ENCODE results near the gene STRN. TPM values are rescaled to one million over a fixed set of nuclear protein-coding genes. Genes with fewer than 3 reads are reported as not detected.
"Not testable (repeated sequence)": the region's sequence is repeated elsewhere in the genome, so short reads cannot be mapped to it uniquely, and the experiment has no call there.

Gene STRN
- total RNA-seq, 1 experiment from 2014 or later: 15.2 TPM

DNA sequence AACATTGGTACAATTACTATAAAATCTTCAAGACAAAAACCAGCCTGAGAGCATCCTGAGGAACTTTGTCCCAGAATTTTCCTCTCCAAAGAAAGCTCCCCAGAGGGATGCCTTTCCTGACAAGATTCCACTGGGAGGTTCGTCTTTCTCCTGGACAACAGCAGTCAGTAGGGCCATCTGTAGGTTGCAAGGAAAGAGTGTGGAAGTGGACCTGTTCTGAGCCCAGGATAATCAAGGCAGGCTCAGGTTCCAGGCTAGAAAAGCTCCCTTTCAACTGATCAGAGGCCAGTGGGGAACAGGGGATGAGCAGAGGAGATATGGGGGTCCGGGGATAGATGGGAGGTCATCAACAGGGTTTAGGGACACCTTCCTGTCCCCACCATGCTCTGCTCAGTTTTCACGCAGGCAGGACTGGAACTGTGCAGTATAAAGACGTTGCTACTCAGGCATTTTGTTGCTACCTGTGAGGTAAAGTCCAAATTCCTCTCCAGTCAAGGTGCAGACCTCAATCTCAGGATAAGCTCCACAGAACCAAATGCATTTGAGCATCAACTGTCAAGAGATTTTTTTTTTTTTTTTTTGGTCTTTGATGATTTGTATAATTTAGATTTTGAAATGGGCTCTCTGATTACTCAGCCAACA lies 126.2 kb downstream of the STRN start:
- no peak for DNase-seq (ENCODE audit: low read depth)

DNA sequence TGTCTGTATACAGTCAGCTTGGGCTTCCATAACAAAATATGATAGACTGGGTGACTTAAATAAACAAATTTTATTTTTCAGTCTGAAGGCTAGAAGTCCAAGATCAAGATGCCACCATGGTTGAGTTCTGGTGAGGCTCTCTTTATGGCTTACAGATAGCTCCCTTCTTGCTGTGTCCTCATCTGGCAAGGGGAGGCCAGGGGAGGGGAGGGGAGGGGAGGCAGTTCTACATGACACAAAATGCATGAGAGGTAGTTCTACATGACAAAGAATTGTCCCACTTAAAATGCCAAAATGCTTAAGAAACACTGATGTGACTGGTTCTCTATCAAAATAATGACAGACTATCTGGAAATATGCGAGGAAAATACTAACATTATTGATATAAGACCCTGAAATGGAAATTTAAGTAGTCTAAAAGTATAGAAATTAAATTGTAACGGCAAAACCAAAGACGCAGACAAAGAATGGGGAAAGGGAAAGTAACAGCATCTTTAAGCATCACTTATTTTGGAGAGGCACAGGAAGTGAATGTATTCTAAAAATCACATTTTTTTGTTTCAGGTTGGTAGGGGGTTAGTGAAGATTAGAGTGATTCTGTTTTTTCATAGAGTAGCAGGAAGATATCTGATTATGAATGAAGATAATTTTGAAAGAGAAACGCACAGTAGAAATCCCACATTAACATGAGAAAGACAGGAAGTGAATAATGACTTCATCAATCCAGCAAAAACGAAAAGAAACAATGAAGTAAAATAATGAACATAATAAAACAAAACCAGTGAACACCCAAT lies 131.4 kb downstream of the STRN start:
- DNase-seq (ENCODE audit: low read depth): no peak

DNA sequence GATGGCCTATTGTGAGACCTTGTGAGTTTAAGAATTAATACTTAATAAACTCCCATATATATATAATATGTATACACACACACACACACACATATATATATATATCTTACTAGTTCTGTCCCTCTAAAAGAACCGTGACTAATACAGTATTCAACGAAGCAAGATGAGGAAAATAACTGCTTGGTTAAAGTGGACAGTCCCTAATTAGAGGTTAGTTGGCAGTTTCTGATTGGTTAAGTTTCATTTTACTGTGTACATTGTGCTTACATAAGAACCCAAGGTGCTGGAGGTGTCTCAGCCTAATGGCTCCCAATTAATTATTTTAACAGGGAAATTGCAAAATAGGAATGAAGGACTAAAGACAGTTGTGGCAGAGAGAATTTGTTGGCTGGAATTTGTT lies 132.1 kb downstream of the STRN start:
- DNase-seq (ENCODE audit: low read depth): no peak

DNA sequence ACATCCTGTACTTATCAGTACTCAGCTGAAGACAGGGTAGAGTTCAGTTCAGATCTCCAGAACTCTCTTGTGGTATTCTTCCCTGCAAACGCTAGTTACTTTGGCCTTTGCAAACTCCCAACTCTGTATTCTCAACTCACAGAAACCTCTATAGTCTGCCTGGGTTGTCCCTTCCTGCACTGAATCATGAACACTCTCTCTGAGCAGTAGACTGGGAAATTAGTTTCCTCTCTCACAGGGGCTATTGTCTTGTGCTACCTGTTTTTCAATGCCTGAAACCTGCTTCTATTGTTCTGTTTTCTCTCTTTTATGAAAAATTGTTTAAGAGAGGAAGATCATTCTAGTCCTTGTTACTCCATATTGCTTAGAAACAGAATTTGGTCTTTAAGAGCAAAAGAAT lies 135.2 kb downstream of the STRN start:
- DNase-seq (ENCODE audit: low read depth): no peak

DNA sequence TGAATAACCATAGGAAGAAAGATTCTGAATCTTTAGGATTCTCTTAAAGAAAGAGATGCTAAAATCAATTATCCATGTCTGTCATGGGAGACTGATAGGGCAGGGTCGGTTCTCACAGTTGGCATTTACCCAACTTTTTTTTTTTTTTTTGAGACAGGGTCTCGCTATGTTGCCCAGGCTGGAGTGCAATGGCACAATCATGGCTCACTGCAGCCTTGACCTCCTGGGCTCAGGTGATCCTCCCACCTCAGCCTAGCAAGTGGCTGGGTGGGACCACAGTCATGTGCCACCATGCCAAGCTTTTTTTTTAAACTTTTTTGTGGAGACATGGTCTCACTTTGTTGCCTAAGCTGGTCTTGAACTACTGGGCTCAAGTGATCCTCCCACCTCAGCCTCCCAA lies 141.7 kb downstream of the STRN start:
- DNase-seq (ENCODE audit: low read depth): not testable (repeated sequence)

DNA sequence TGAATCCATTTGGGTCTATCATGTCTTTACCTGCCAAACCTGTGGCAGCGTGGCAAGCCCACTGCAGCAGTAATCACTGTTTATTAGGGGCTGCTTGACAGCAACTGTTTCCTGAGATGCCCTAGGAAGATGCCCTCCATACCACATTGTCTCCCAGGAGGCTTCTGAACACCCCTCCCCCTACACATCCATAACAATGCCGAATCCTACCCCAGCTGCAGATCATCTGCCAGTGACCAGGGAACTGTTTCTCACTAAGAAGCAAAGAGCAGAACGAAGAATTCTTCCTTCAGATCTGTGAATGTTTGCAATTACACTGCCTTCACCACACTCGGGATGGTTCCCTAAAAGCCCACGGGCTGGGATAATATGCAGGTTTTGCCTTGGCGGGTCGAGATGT lies 142.1 kb downstream of the STRN start:
- no peak for DNase-seq (ENCODE audit: low read depth)

DNA sequence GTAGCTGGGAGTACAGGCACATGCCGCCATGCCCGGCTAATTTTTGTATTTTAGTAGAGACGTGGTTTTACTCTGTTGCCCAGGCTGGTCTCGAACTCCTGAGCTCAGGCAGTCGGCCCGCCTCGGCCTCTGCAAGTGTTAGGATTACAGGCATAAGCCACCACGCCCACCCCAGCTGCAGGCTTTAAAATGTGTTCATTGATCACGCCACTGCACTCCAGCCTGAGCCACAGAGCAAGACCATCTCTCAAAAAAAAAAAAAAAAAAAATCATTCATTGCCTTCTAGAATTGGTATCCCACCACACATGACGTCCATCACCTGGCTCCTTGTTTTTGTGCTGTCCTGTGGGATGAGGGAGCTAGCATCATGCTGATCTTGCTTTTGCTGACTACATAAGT lies 142.5 kb downstream of the STRN start:
- no peak for DNase-seq (ENCODE audit: low read depth)

DNA sequence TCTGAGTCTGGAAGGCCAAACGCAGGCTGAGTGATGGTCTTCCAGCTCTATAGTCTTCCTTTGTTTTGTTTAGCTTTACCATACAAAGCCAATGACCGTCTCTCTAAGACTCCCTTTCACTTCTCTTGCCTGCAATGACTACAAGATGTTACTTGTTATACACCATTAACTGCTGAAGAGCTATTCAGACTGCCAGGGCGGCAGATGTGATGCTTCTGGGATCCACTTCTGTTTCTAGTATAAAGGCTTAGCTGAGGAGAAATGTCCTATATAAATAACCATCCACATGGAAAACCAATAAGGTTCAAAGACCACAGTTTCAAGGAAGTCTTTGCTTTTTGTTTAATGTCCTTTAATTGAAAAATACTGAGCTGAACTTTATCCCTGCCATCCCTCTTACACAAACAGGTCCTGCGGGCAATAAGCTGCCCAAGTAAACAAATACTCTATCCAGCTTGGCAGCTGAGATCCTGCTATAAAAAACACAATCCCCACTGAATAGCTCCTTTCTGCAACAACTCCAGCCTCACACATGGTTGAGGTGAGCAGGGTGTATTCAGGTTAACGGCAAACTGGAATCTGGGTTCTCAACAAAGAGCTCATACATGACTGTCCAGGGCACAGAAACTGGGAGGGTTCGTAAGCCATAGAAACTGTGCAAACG lies 145.3 kb downstream of the STRN start:
- DNase-seq (ENCODE audit: low read depth): no peak

DNA sequence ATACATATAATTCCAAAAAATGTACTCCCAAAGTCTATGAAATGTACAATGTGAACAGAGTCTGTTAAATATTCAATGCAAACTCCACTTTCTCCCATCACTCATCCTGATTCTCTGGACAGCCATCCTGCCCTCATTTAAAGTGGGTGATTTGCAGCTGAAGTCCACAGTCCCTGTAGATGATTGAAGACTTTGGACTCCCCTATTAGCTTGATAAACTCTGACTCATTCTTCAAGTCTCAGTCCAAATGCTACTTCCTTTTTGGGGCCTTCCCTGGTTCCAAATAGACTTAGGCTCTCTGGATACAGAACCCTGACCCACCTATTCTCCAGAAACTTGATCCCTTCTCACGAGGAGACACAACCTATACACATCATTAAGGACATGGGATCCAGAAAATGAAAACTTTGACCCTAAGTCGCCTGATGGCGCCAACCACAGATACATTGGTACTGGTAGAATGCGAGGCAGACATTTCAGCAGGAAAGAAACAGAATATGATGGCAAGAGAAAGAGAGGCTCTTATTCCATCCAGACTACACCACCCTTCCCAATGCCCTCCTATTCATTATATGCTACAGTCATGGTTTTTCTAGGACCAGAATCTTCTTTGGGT lies 147.1 kb downstream of the STRN start:
- no peak for DNase-seq (ENCODE audit: low read depth)

DNA sequence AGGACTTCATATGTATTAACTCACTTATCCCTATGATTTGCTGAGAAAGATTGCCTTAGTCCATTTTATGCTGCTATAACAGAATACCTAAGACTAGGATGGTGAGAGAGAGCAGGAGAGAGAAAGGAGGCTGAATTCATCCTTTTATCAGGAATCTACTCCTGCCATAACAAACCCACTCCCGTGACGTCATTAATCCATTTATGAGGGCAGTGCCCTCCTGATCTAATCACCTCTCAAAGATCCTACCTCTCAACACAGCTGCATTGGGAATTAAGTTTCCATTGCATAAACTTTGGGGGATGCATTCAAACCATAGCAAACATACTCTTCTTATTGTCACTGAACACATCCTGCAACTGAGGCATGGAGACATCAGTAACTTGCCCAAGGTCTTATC lies 147.8 kb downstream of the STRN start:
- no peak for DNase-seq (ENCODE audit: low read depth)

DNA sequence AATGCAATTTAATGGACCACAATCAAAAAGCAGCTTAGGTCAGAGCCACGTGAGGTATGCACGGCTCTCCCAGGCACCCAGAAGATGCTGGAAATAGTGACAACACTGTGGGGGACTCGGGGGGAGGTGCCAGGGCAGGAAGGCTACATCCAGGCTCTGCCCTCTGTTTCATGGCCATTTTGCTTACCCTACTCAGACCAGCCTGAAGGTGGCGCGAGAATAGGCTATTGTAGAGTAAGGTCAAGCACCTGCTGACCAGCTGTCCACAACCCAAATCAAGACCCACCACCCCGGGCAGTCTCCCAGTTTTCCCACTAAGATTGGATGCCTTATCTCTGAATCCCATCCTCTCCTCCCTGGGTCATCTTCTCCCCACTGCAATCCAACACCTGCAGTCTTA lies 154.1 kb downstream of the STRN start:
- DNase-seq (ENCODE audit: low read depth): peak; percentile 23

DNA sequence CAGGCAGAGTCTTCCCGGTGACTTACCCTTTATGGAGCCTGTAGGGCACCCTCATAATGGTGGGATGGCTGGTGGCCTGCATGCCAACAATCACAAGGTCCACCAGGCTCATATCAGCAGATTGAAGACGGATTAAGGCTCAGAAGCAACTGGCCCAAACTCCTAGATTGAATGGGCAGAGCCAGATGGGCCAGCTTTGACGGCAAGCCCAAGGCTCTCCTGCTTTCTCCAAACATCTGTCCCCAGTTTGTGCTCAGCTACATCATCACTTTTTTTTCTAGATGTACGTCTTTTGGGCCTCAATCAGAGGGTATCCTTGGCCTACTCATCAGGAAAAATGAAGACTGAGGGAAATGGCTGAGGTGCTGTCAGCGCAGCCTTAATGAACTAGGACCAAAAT lies 155.3 kb downstream of the STRN start:
- no peak for DNase-seq (ENCODE audit: low read depth)

DNA sequence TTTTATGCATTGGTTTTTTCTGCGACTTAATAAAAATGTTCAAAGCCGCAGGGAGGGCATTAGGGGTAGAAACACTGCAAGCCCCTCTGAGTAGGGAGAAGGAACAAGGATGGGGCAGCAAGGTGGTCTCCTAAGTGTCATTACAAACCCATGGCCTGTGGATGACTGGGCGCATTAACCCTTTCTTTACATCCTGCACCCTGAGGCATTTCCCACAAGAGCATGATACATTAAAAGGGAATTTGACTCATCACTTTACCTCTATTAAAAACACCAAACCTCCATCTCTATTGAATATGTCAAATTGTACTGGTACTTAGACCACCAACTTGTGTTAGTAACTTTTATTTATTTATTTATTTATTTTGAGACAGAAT lies 157.3 kb downstream of the STRN start:
- DNase-seq (ENCODE audit: low read depth): peak; percentile 15

DNA sequence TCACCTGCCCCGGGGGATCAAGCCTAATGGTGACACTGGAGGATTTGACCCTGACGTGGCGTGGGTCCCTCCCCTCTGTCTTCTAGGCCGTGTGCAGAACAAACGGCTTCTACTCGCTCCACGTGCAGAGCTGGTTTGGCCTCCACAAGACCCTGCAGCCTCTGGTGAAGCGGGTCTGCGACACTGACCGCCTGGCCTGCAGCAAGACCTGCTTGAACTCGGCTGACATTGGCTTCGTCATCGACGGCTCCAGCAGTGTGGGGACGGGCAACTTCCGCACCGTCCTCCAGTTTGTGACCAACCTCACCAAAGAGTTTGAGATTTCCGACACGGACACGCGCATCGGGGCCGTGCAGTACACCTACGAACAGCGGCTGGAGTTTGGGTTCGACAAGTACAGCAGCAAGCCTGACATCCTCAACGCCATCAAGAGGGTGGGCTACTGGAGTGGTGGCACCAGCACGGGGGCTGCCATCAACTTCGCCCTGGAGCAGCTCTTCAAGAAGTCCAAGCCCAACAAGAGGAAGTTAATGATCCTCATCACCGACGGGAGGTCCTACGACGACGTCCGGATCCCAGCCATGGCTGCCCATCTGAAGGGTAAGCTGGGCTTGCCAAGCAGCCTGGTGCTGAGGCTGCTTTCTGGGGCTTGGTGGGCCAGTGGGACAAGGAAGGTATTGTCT lies 157.8 kb downstream of the STRN start:
- no peak for DNase-seq (ENCODE audit: low read depth)

DNA sequence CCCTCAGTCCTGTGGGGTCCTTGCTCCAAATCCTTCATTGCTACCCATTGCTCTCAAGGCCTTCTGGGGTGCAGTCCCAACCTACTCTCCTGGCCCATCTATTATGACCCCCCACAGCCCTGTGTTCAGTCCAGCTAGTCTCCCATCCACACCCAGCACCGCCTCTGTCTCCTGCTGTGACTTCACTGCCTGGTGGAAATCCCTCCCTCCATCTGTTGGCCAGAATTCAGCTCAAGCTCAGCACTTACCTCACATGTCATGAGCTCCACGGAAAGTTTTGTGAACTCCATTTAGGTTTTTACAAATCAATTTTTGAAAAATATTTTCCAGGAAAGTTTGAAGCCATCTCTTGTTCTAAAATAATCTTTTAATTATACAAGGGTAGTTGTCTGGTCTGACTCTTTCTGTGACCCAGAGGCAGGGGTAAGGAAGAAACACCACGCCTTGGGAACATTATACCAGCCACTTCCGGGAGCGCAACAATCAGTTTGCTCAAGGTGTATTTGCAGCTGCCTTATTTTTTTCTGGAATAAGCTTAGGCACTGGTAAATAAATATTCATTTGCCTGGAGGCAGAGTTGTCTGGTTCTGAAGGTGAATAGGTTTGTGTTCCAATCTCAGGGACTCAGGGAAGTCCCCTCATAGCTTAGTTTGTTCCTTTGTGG lies 159.0 kb downstream of the STRN start:
- no peak for DNase-seq (ENCODE audit: low read depth)

DNA sequence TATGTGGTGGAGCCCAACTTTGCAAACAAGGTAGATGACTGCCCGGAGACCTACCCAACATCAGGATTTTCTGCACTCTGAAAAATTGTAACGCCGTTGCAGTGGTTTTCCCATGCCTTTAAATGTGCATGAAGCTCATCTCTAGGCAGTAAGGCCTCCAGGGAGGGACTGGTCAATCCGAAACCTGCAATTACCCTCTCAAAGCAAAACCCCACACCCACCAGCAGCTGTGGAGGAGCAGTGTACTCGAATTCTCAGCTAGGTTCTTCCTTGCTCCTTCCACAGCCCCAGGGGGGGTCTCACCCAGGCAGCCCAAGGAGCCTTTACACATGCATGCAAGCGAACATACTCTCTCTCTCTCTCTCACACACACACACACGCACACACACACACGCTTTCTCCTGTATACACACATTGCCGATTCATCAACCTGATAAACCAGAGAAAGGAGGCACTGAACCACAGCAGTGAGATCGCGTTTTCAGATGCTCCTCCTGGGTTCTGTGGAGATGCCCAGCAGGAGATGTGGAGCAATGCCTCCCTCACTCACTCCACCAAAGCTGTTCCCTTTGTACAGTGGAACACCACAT lies 160.6 kb downstream of the STRN start:
- DNase-seq (ENCODE audit: low read depth): no peak

DNA sequence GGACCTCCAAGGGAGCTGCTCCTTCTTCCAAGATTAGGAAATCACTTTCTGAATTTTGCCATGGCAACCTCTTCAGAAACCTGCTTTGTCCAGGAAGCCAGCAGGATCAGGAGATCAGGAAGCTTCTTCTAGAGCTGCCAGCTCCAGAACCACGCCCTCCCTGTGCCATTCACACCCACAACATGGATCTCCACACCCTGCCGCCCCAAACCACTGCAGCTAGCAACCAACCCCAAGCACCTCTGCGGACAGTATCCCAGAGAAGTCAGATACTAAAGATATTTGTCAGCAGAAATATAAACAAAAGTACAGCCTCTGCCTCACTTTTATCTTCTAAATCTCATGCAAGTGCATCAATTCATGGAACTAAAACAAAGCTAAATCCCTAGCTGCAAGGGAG lies 163.4 kb downstream of the STRN start:
- DNase-seq (ENCODE audit: low read depth): no peak

DNA sequence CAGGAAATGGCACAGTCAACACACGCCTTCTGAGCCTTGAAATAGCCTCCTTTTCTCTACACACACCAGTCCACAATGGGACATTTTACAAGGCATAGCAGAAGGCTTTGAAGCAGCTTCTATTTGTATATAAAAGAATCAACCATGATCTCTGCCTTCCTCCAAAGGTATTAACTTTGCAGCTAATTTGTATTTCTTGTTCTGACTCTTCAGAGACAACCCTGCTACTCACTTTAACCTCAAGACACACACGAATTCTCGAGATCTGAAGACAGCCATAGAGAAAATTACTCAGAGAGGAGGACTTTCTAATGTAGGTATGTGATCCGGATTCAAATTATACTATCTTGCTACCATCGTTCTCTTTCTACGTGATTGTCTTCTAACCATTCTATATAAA lies 165.2 kb downstream of the STRN start:
- no peak for DNase-seq (ENCODE audit: low read depth)

DNA sequence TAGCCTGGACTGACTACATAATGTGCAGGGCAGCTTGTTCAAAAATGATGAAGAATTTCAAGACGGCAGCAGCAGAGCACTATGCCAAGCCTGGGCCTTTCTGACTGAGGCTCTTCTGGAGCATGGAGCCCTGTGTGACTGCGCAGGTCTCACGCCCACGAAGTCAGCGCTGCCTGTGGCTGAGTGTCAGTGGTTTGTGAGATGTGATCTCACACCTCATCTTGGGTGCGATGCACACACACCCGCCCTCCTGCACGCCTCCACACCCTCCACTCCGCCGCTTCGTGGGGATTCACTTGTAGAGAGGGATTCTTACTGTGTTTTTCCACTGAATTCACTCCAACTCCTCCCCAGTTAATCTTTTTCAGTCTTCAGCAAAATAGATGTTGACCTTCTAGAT lies 166.0 kb downstream of the STRN start:
- no peak for DNase-seq (ENCODE audit: low read depth)

DNA sequence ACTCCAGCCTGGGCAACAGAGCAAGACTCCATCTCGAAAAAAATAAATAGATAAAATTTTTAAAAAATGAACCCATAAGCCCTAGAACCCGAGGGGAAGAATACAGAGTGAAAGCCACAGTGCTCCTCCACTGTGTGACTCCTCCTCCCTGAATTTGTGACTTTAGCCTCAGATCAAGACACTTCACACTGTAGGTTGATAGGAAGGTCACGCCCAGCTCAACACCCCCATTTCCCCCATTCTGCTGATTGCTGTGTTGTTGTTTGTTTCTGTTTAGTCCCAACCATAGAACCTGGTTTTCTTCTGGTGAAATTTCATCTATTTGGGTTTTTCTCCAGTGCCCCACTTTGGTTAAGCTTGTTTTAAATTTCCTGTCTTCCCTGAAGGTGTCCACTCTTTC lies 167.6 kb downstream of the STRN start:
- no peak for DNase-seq (ENCODE audit: low read depth)

All from Daoy (cell line).